CD14-positive monocyte (primary cell): Measurements from ENCODE around the gene CHI3L2. TPM values are rescaled to one million over a fixed set of nuclear protein-coding genes. Genes with fewer than 3 reads are reported as not detected.

ENCODE experiments used
- DNase-seq, 3 donors: peaks; one replicate each; pipeline ENCODE4 v3.0.0-alpha.2; 2011 to 2022
- H2AFZ ChIP-seq: 2 replicates; pipeline ENCODE4 v1.6.0; 2012; ENCODE audit warnings: mild to moderate bottlenecking, low read depth, low read length, inconsistent platforms; ENCODE audit not compliant: insufficient read depth, poor library complexity, severe bottlenecking
- H3K27ac ChIP-seq, 2 donors: 1 replicate in 1 of 2; 2 replicates in 1 of 2; pipeline ENCODE4 v1.5.1; 2012 to 2013; ENCODE audit warnings: low read length in 2 of 2, control low read depth in 1 of 2, inconsistent platforms in 1 of 2, low read depth in 1 of 2, mild to moderate bottlenecking in 1 of 2
- H3K27me3 ChIP-seq, 2 donors: one replicate each; pipeline versions ENCODE4 v1.6.0 to v1.6.1; 2011 to 2013; ENCODE audit warnings: low read length in 2 of 2; ENCODE audit not compliant: control insufficient read depth in 2 of 2, insufficient read depth in 2 of 2
- H3K36me3 ChIP-seq, 2 donors: replicated peaks in 1 of 2; 1 replicate in 1 of 2; 2 replicates in 1 of 2; pipeline versions ENCODE4 v1.5.1 to v1.6.1; 2012 to 2013; ENCODE audit warnings: low read length in 2 of 2, control low read depth in 1 of 2, inconsistent platforms in 1 of 2, mild to moderate bottlenecking in 1 of 2; ENCODE audit not compliant: insufficient read depth in 2 of 2, control insufficient read depth in 1 of 2
- H3K4me1 ChIP-seq, 2 donors: 1 replicate in 1 of 2; 2 replicates in 1 of 2; pipeline versions ENCODE4 v1.5.1 to v1.6.1; 2012 to 2013; ENCODE audit warnings: low read length in 2 of 2, control low read depth in 1 of 2, inconsistent platforms in 1 of 2, mild to moderate bottlenecking in 1 of 2, moderate library complexity in 1 of 2; ENCODE audit not compliant: insufficient read depth in 2 of 2, control insufficient read depth in 1 of 2
- H3K4me2 ChIP-seq: replicated peaks from 2 replicates; pipeline ENCODE3; 2012; ENCODE audit warnings: low read length, moderate library complexity, mild to moderate bottlenecking; ENCODE audit not compliant: poor library complexity, severe bottlenecking; ENCODE audit errors: extremely low read depth
- H3K4me3 ChIP-seq, 3 experiments: fragments of 200-600 bp in 1 of 3; sonication (generic) in 1 of 3; replicated peaks in 1 of 3; 1 replicate in 2 of 3; 2 replicates in 1 of 3; pipeline ENCODE4 v1.5.1; 2011 to 2013; ENCODE audit warnings: low read length in 3 of 3, mild to moderate bottlenecking in 3 of 3, control low read depth in 2 of 3, low read depth in 2 of 3, inconsistent platforms in 1 of 3, moderate library complexity in 1 of 3
- H3K79me2 ChIP-seq: 2 replicates; pipeline ENCODE4 v1.6.0; 2012; ENCODE audit warnings: mild to moderate bottlenecking, control low read depth, inconsistent platforms, low read length, moderate library complexity; ENCODE audit not compliant: insufficient read depth
- H3K9ac ChIP-seq: 2 replicates; pipeline ENCODE4 v1.6.0; 2017; ENCODE audit warnings: low read length, mild to moderate bottlenecking; ENCODE audit not compliant: insufficient read depth, poor library complexity, severe bottlenecking
- H3K9me3 ChIP-seq, 2 donors: replicated peaks in 1 of 2; 1 replicate in 1 of 2; 2 replicates in 1 of 2; pipeline versions ENCODE4 v1.5.1 to v1.6.1; 2012 to 2013; ENCODE audit warnings: low read length in 2 of 2, control low read depth in 1 of 2; ENCODE audit not compliant: control insufficient read depth in 1 of 2, insufficient read depth in 1 of 2
- H4K20me1 ChIP-seq: 2 replicates; pipeline ENCODE4 v1.6.0; 2012; ENCODE audit warnings: mild to moderate bottlenecking, low read length, control low read depth, moderate library complexity; ENCODE audit not compliant: insufficient read depth
- H3K27ac Mint-ChIP-seq, 7 donors: one replicate each; pipeline ENCODE4 v1.8.0; 2020; ENCODE audit warnings: mild to moderate bottlenecking in 7 of 7, mixed read lengths in 7 of 7, moderate library complexity in 6 of 7, inconsistent platforms in 2 of 7
- H3K27me3 Mint-ChIP-seq, 3 donors: one replicate each; pipeline ENCODE4 v1.8.0; 2021 to 2022; ENCODE audit warnings: low read depth in 3 of 3, mild to moderate bottlenecking in 3 of 3, mixed read lengths in 3 of 3, moderate library complexity in 3 of 3, inconsistent platforms in 1 of 3
- H3K36me3 Mint-ChIP-seq, 2 donors: one replicate each; pipeline ENCODE4 v1.8.0; 2020; ENCODE audit warnings: mixed read lengths in 2 of 2, inconsistent platforms in 1 of 2, mild to moderate bottlenecking in 1 of 2
- H3K4me1 Mint-ChIP-seq: one replicate; pipeline ENCODE4 v1.8.0; 2020; ENCODE audit warnings: mild to moderate bottlenecking, mixed read lengths
- H3K4me3 Mint-ChIP-seq, 2 donors: one replicate each; pipeline ENCODE4 v1.8.0; 2020; ENCODE audit warnings: mild to moderate bottlenecking in 2 of 2, mixed read lengths in 2 of 2, moderate library complexity in 1 of 2
- H3K9me3 Mint-ChIP-seq, 7 donors: one replicate each; pipeline ENCODE4 v1.8.0; 2020 to 2022; ENCODE audit warnings: mixed read lengths in 7 of 7, mild to moderate bottlenecking in 6 of 7, moderate library complexity in 6 of 7, inconsistent platforms in 2 of 7
- CTCF ChIP-seq: fragments of 200-600 bp; IDR thresholded peaks from one replicate; pipeline ENCODE4 v1.8.0; 2022; ENCODE audit warnings: antibody characterized with exemption, mild to moderate bottlenecking
- WGBS: methylation state at CpG from one replicate; pipeline ENCODE4 v1.1.5; 2013; ENCODE audit warnings: missing lambda C conversion rate; ENCODE audit not compliant: insufficient coverage; 5-methylcytosine and 5-hydroxymethylcytosine counted together
- intact Hi-C, 2 donors: fragments of 100-400 bp; cut with micrococcal nuclease; formaldehyde crosslinking; loops; one replicate each; pipeline versions ENCODE4 v1.15.0 to v1.15.1; 2023
- polyA plus RNA-seq, 3 donors: library from polyadenylated mRNA; depleted of rRNA in 1 of 3; unstranded in 2 of 3; stranded (reverse) in 1 of 3; fragments of 300-500 nt in 2 of 3; fragments of >200 nt in 1 of 3; fragmentation: Illumina TruSeq in 2 of 3; gene quantifications; 1 replicate in 2 of 3; 2 replicates in 1 of 3; pipeline ENCODE4 v1.2.3, GENCODE V29; 2012 to 2021

The CHI3L2 gene
- polyA plus RNA-seq, 3 donors, result 1.2 to 9.9 (median 1.4) TPM

- Histone ChIP-seq H3K4me1 (no peaks in the 10 kb centered on the region), H3K36me3 (no peaks in the 10 kb centered on the region), H3K4me3 (no peak overlapping the region), H3K27ac (no peak overlapping the region), H4K20me1 (no peaks in the 10 kb centered on the region), H3K4me2 (no peak overlapping the region), H3K79me2 (no peaks in the 10 kb centered on the region), H2AFZ (no peak overlapping the region), H3K9me3 (no peaks in the 10 kb centered on the region), H3K27me3 (peaks cover 2 to 8% of the 10 kb centered on the region in 2 donors), H3K9ac (no peak overlapping the region)
- no peak for DNase-seq
- whole genome bisulfite sequencing, result 100% methylated on average over 3 of the region's 5 CpGs
- no peak for TF ChIP-seq CTCF
- no peaks in the 10 kb centered on the region for H3K36me3 Mint-ChIP-seq
- H3K4me3 Mint-ChIP-seq, result no peak overlapping the region
- intact Hi-C loops, result no loop called here
- no peak overlapping the region for H3K27ac Mint-ChIP-seq
- no peaks in the 10 kb centered on the region for H3K4me1 Mint-ChIP-seq
- peaks cover 0 to 2% (median 0%) of the 10 kb centered on the region in 7 donors for H3K9me3 Mint-ChIP-seq
- peaks cover 6 to 22% (median 10%) of the 10 kb centered on the region in 3 donors for H3K27me3 Mint-ChIP-seq
These were observed 10.7 kb downstream of the CHI3L2 start for GRCh38 chr1:111238056-111238795.

GRCh38 chr1:111241797-111242196 is 14.3 kb downstream of the CHI3L2 start:
- Mint-ChIP-seq H3K9me3 (peaks cover 0 to 3% (median 0%) of the 10 kb centered on the region in 7 donors), H3K27ac (no peak overlapping the region), H3K4me3 (no peak overlapping the region), H3K36me3 (no peaks in the 10 kb centered on the region), H3K4me1 (no peaks in the 10 kb centered on the region), H3K27me3 (peaks cover 2 to 9% (median 4%) of the 10 kb centered on the region in 3 donors)
- no peaks in the 10 kb centered on the region for H3K9me3 ChIP-seq
- H3K79me2 ChIP-seq, result no peaks in the 10 kb centered on the region
- no peak for DNase-seq
- H3K4me2 ChIP-seq, result no peak overlapping the region
- H3K27me3 ChIP-seq, result peaks cover 0 to 2% of the 10 kb centered on the region in 2 donors
- H3K4me3 ChIP-seq, result no peak overlapping the region
- H3K4me1 ChIP-seq, result no peaks in the 10 kb centered on the region
- no peak overlapping the region for H3K9ac ChIP-seq
- 80% methylated on average over 1 of the region's 2 CpGs for whole genome bisulfite sequencing
- intact Hi-C loops, result no loop called here
- H3K36me3 ChIP-seq, result no peaks in the 10 kb centered on the region
- H3K27ac ChIP-seq, result no peak overlapping the region
- no peaks in the 10 kb centered on the region for H4K20me1 ChIP-seq
- H2AFZ ChIP-seq, result no peak overlapping the region
- no peak for TF ChIP-seq CTCF
